Neural progenitor cell (in vitro differentiated cells): Measurements from ENCODE around the gene PDIA3. TPM values are rescaled to one million over a fixed set of nuclear protein-coding genes. Genes with fewer than 3 reads are reported as not detected.

Experiments
- DNase-seq: peaks from one replicate; pipeline ENCODE4 v3.0.0-alpha.2; 2016; ENCODE audit warnings: low spot score
- H2AFZ ChIP-seq: fragments of 200-600 bp; sonication (generic); replicated peaks from 2 replicates; pipeline ENCODE4 v1.6.1; 2016; ENCODE audit warnings: antibody characterized with exemption
- H3F3A ChIP-seq: fragments of 200-600 bp; sonication (generic); 2 replicates; pipeline ENCODE4 v1.6.1; 2016; ENCODE audit warnings: antibody characterized with exemption, low read depth
- H3K27ac ChIP-seq: fragments of 200-600 bp; sonication (generic); 2 replicates; pipeline ENCODE4 v1.5.1; 2016; ENCODE audit warnings: mild to moderate bottlenecking
- H3K27me3 ChIP-seq: fragments of 200-600 bp; sonication (generic); 2 replicates; pipeline ENCODE4 v1.6.1; 2016; ENCODE audit warnings: mild to moderate bottlenecking, moderate library complexity
- H3K36me3 ChIP-seq: fragments of 200-600 bp; sonication (generic); 2 replicates; pipeline ENCODE4 v1.5.1; 2016
- H3K4me1 ChIP-seq: fragments of 200-600 bp; sonication (generic); 2 replicates; pipeline ENCODE4 v1.6.1; 2016; ENCODE audit warnings: mixed run types
- H3K4me2 ChIP-seq: fragments of 200-600 bp; sonication (generic); 2 replicates; pipeline ENCODE4 v1.6.1; 2016
- H3K4me3 ChIP-seq: fragments of 200-600 bp; sonication (generic); 2 replicates; pipeline ENCODE4 v1.5.1; 2016
- H3K79me2 ChIP-seq: fragments of 200-600 bp; sonication (generic); 2 replicates; pipeline ENCODE4 v1.6.1; 2016; ENCODE audit warnings: low read depth
- H3K9ac ChIP-seq: fragments of 200-600 bp; sonication (generic); 2 replicates; pipeline ENCODE4 v1.6.1; 2016
- H3K9me3 ChIP-seq: fragments of 200-600 bp; sonication (generic); 2 replicates; pipeline ENCODE4 v1.5.1; 2016; ENCODE audit warnings: low read depth
- H4K20me1 ChIP-seq: fragments of 200-600 bp; sonication (generic); 2 replicates; pipeline ENCODE4 v1.6.1; 2016; ENCODE audit warnings: low read depth
- H3K27ac Mint-ChIP-seq: 3 replicates; pipeline ENCODE4 v1.8.0; 2021; ENCODE audit warnings: mixed read lengths
- H3K27me3 Mint-ChIP-seq: 2 replicates; pipeline ENCODE4 v1.8.0; 2022; ENCODE audit warnings: low read depth, mild to moderate bottlenecking, inconsistent platforms, moderate library complexity, mixed read lengths; ENCODE audit not compliant: insufficient read depth
- H3K36me3 Mint-ChIP-seq: 3 replicates; pipeline ENCODE4 v1.8.0; 2021; ENCODE audit warnings: mixed read lengths
- H3K4me1 Mint-ChIP-seq: 3 replicates; pipeline ENCODE4 v1.8.0; 2021; ENCODE audit warnings: mixed read lengths
- H3K4me3 Mint-ChIP-seq: 3 replicates; pipeline ENCODE4 v1.8.0; 2021; ENCODE audit warnings: mild to moderate bottlenecking, moderate library complexity, mixed read lengths
- H3K9me3 Mint-ChIP-seq: 3 replicates; pipeline ENCODE4 v1.8.0; 2020; ENCODE audit warnings: mixed read lengths
- CTCF ChIP-seq: fragments of 200-600 bp; sonication (generic); IDR thresholded peaks from 2 replicates; pipeline ENCODE4 v1.5.1; 2017; ENCODE audit warnings: antibody characterized with exemption, mild to moderate bottlenecking
- EZH2 ChIP-seq: fragments of 200-600 bp; sonication (generic); IDR thresholded peaks from 2 replicates; pipeline ENCODE4 v1.6.1; 2017; ENCODE audit warnings: antibody characterized with exemption, mild to moderate bottlenecking, moderate library complexity
- EZH2phosphoT487 ChIP-seq: fragments of 200-600 bp; sonication (generic); IDR thresholded peaks from 2 replicates; pipeline ENCODE4 v1.6.1; 2017; ENCODE audit warnings: antibody characterized with exemption
- total RNA-seq: library from RNA; depleted of rRNA; stranded (reverse); fragments of >200 nt; gene quantifications from 2 replicates; pipeline ENCODE4 v1.2.3, GENCODE V29; 2015; ENCODE audit warnings: low replicate concordance

PDIA3 gene
- total RNA-seq, 1 donor from 2014 or later = 315 TPM

GRCh38 chr15:43762824-43763223, 16.6 kb downstream of the PDIA3 start:
- Histone ChIP-seq H3K27me3 (no peaks in the 10 kb centered on the region), H3K36me3 (peaks cover 1% of the 10 kb centered on the region), H3K27ac (no peak overlapping the region), H3K79me2 (peaks cover 8% of the 10 kb centered on the region), H3K4me2 (no peak overlapping the region), H3K4me1 (no peaks in the 10 kb centered on the region), H3K9ac (no peak overlapping the region), H3F3A (peaks cover 23% of the 10 kb centered on the region), H4K20me1 (peaks cover 14% of the 10 kb centered on the region), H3K4me3 (no peak overlapping the region), H3K9me3 (no peaks in the 10 kb centered on the region), H2AFZ (no peak overlapping the region)
- Mint-ChIP-seq H3K9me3 (no peaks in the 10 kb centered on the region), H3K4me1 (no peaks in the 10 kb centered on the region), H3K36me3 (peaks cover 40% of the 10 kb centered on the region), H3K27me3 (no peaks in the 10 kb centered on the region), H3K27ac (no peak overlapping the region), H3K4me3 (no peak overlapping the region)
- DNase-seq = no peak
- no peak for TF ChIP-seq CTCF
- TF ChIP-seq EZH2phosphoT487 = no peak
- TF ChIP-seq EZH2 = no peak

- peaks cover 5% of the 10 kb centered on the region for H3K36me3 ChIP-seq
Observed at GRCh38 chr15:43763819-43764446, 17.7 kb downstream of the PDIA3 start.

GRCh38 chr15:43769584-43770228, 23.5 kb downstream of the PDIA3 start:
- no peaks in the 10 kb centered on the region for H3K27me3 ChIP-seq
- Mint-ChIP-seq H3K9me3 (no peaks in the 10 kb centered on the region), H3K27ac (no peak overlapping the region), H3K27me3 (peaks cover under 1% of the 10 kb centered on the region), H3K36me3 (peaks cover 46% of the 10 kb centered on the region), H3K4me3 (no peak overlapping the region), H3K4me1 (no peaks in the 10 kb centered on the region)
- DNase-seq = peak; percentile 69
- H3K9me3 ChIP-seq = no peaks in the 10 kb centered on the region
- H4K20me1 ChIP-seq = peaks cover 5% of the 10 kb centered on the region
- no peak overlapping the region for H3K4me3 ChIP-seq
- peaks cover 34% of the 10 kb centered on the region for H3K36me3 ChIP-seq
- H3K79me2 ChIP-seq = no peaks in the 10 kb centered on the region
- H3K27ac ChIP-seq = no peak overlapping the region
- H3K9ac ChIP-seq = no peak overlapping the region
- TF ChIP-seq CTCF (peak; percentile 87), EZH2phosphoT487 (no peak), EZH2 (no peak)
- H3F3A ChIP-seq = peaks cover 71% of the 10 kb centered on the region
- H3K4me1 ChIP-seq = no peaks in the 10 kb centered on the region
- H2AFZ ChIP-seq = no peak overlapping the region
- H3K4me2 ChIP-seq = no peak overlapping the region

More at GRCh38 chr15:43763819-43764446, 17.7 kb downstream of the PDIA3 start:
- no peaks in the 10 kb centered on the region for H3K9me3 ChIP-seq
- DNase-seq = no peak
- H3K4me2 ChIP-seq = no peak overlapping the region
- H2AFZ ChIP-seq = no peak overlapping the region
- H3K9ac ChIP-seq = no peak overlapping the region
- Mint-ChIP-seq H3K4me1 (no peaks in the 10 kb centered on the region), H3K4me3 (no peak overlapping the region), H3K27me3 (no peaks in the 10 kb centered on the region), H3K36me3 (peaks cover 48% of the 10 kb centered on the region), H3K9me3 (no peaks in the 10 kb centered on the region), H3K27ac (no peak overlapping the region)
- H3K4me1 ChIP-seq = no peaks in the 10 kb centered on the region
- peaks cover 14% of the 10 kb centered on the region for H4K20me1 ChIP-seq
- H3F3A ChIP-seq = peaks cover 34% of the 10 kb centered on the region
- no peak overlapping the region for H3K27ac ChIP-seq
- H3K27me3 ChIP-seq = no peaks in the 10 kb centered on the region
- H3K4me3 ChIP-seq = no peak overlapping the region
- H3K79me2 ChIP-seq = peaks cover 8% of the 10 kb centered on the region
- TF ChIP-seq EZH2 (no peak), CTCF (no peak), EZH2phosphoT487 (no peak)
